H9 (cell line): ENCODE results near the gene CDH5. TPM values are rescaled to one million over a fixed set of nuclear protein-coding genes. Genes with fewer than 3 reads are reported as not detected.

Experiments
- DNase-seq: peaks from one replicate; pipeline ENCODE4 v3.0.0-alpha.2; 2017
- H2AFZ ChIP-seq: one replicate; pipeline ENCODE4 v1.6.1; 2013; ENCODE audit warnings: mild to moderate bottlenecking, low read length, control low read depth, moderate library complexity
- H2AK5ac ChIP-seq: 2 replicates; pipeline ENCODE4 v1.6.1; 2013; ENCODE audit warnings: low read length, control low read depth, mixed read lengths; ENCODE audit not compliant: insufficient read length
- H2BK120ac ChIP-seq: one replicate; pipeline ENCODE4 v1.6.1; 2013; ENCODE audit warnings: low read depth, mild to moderate bottlenecking, low read length, control low read depth, inconsistent platforms; ENCODE audit not compliant: poor library complexity, severe bottlenecking
- H2BK12ac ChIP-seq: 2 replicates; pipeline ENCODE4 v1.6.1; 2013; ENCODE audit warnings: low read length, control low read depth, mixed read lengths, low read depth; ENCODE audit not compliant: insufficient read length
- H2BK15ac ChIP-seq: 2 replicates; pipeline ENCODE4 v1.6.1; 2013; ENCODE audit warnings: low read depth, low read length, control low read depth
- H2BK20ac ChIP-seq: one replicate; pipeline ENCODE4 v1.6.1; 2013; ENCODE audit warnings: low read depth, mild to moderate bottlenecking, low read length, control low read depth, inconsistent platforms; ENCODE audit not compliant: poor library complexity, severe bottlenecking
- H2BK5ac ChIP-seq: 2 replicates; pipeline ENCODE4 v1.6.1; 2013; ENCODE audit warnings: low read length, control low read depth, mixed read lengths; ENCODE audit not compliant: insufficient read length
- H3K14ac ChIP-seq: 2 replicates; pipeline ENCODE4 v1.6.1; 2013; ENCODE audit warnings: low read length, control low read depth; ENCODE audit not compliant: insufficient read depth
- H3K18ac ChIP-seq: 2 replicates; pipeline ENCODE4 v1.6.1; 2013; ENCODE audit warnings: low read depth, mild to moderate bottlenecking, mixed read lengths, low read length, control low read depth; ENCODE audit not compliant: insufficient read length
- H3K23ac ChIP-seq: 2 replicates; pipeline ENCODE4 v1.6.1; 2013; ENCODE audit warnings: low read length, control low read depth, mixed read lengths, low read depth; ENCODE audit not compliant: insufficient read length
- H3K23me2 ChIP-seq: 2 replicates; pipeline ENCODE4 v1.6.1; 2013; ENCODE audit warnings: low read depth, mild to moderate bottlenecking, mixed read lengths, low read length, control low read depth; ENCODE audit not compliant: insufficient read length, poor library complexity, severe bottlenecking
- H3K27ac ChIP-seq: 2 replicates; pipeline ENCODE4 v1.5.1; 2013; ENCODE audit warnings: low read length, control low read depth, mixed read lengths, low read depth; ENCODE audit not compliant: insufficient read length
- H3K27me3 ChIP-seq: 2 replicates; pipeline ENCODE4 v1.6.1; 2013; ENCODE audit warnings: low read length, control low read depth, inconsistent platforms; ENCODE audit not compliant: insufficient read depth
- H3K4ac ChIP-seq: 2 replicates; pipeline ENCODE4 v1.6.1; 2013; ENCODE audit warnings: low read depth, mild to moderate bottlenecking, control low read depth, inconsistent platforms, low read length, moderate library complexity
- H3K4me1 ChIP-seq: 2 replicates; pipeline ENCODE4 v1.6.1; 2013; ENCODE audit warnings: low read length, control low read depth, inconsistent platforms; ENCODE audit not compliant: insufficient read depth
- H3K4me2 ChIP-seq: 2 replicates; pipeline ENCODE4 v1.6.1; 2013; ENCODE audit warnings: low read length, control low read depth, mixed read lengths; ENCODE audit not compliant: insufficient read length, insufficient read depth
- H3K56ac ChIP-seq: 2 replicates; pipeline ENCODE4 v1.6.1; 2013; ENCODE audit warnings: low read depth, mild to moderate bottlenecking, mixed read lengths, low read length, control low read depth; ENCODE audit not compliant: insufficient read length
- H3K79me1 ChIP-seq: 2 replicates; pipeline ENCODE4 v1.6.1; 2013; ENCODE audit warnings: low read depth, mild to moderate bottlenecking, moderate library complexity, low read length, control low read depth, inconsistent platforms; ENCODE audit not compliant: insufficient read depth, poor library complexity, severe bottlenecking
- H3K79me2 ChIP-seq: 2 replicates; pipeline ENCODE4 v1.6.1; 2013; ENCODE audit warnings: low read length, control low read depth, inconsistent platforms; ENCODE audit not compliant: insufficient read depth
- H3K9ac ChIP-seq: 2 replicates; pipeline ENCODE4 v1.6.1; 2013; ENCODE audit warnings: low read length, control low read depth, mixed read lengths; ENCODE audit not compliant: insufficient read length; ENCODE audit errors: extremely low read depth
- H3K9me3 ChIP-seq: one replicate; pipeline ENCODE4 v1.6.1; 2013; ENCODE audit warnings: low read depth, low read length, inconsistent platforms; ENCODE audit not compliant: control insufficient read depth
- H3T11ph ChIP-seq: one replicate; pipeline ENCODE4 v1.6.1; 2013; ENCODE audit warnings: mild to moderate bottlenecking, low read length, control low read depth, inconsistent platforms
- H4K20me1 ChIP-seq: one replicate; pipeline ENCODE4 v1.6.1; 2013; ENCODE audit not compliant: control insufficient read depth, insufficient read length, insufficient read depth
- H4K5ac ChIP-seq: 2 replicates; pipeline ENCODE4 v1.6.1; 2013; ENCODE audit warnings: low read depth, mild to moderate bottlenecking, mixed read lengths, low read length, control low read depth; ENCODE audit not compliant: insufficient read length
- H4K8ac ChIP-seq: replicated peaks from 2 replicates; pipeline ENCODE4 v1.6.1; 2013; ENCODE audit warnings: low read length, control low read depth, mixed read lengths, low read depth; ENCODE audit not compliant: insufficient read length
- H4K91ac ChIP-seq: 2 replicates; pipeline ENCODE4 v1.6.1; 2013; ENCODE audit warnings: low read depth, mild to moderate bottlenecking, moderate library complexity, mixed read lengths, low read length, control low read depth; ENCODE audit not compliant: insufficient read length
- H3K27ac Mint-ChIP-seq, 3 experiments: 2 replicates in 2 of 3; 3 replicates in 1 of 3; pipeline ENCODE4 v1.8.0; 2020 to 2021; ENCODE audit warnings: mixed read lengths in 3 of 3, mild to moderate bottlenecking in 1 of 3, moderate library complexity in 1 of 3
- H3K27me3 Mint-ChIP-seq: 2 replicates; pipeline ENCODE4 v1.8.0; 2021; ENCODE audit warnings: low read depth, mild to moderate bottlenecking, moderate library complexity, mixed read lengths
- H3K36me3 Mint-ChIP-seq, 3 experiments: 2 replicates in 2 of 3; 3 replicates in 1 of 3; pipeline ENCODE4 v1.8.0; 2020 to 2021; ENCODE audit warnings: low read depth in 3 of 3, mixed read lengths in 3 of 3; ENCODE audit not compliant: insufficient read depth in 1 of 3
- H3K4me1 Mint-ChIP-seq, 2 experiments: 2 replicates each; pipeline ENCODE4 v1.8.0; 2020; ENCODE audit warnings: mixed read lengths in 2 of 2
- H3K4me3 Mint-ChIP-seq, 2 experiments: 2 replicates in 1 of 2; 3 replicates in 1 of 2; pipeline ENCODE4 v1.8.0; 2020 to 2021; ENCODE audit warnings: mild to moderate bottlenecking in 2 of 2, mixed read lengths in 2 of 2, moderate library complexity in 1 of 2
- H3K9me3 Mint-ChIP-seq, 2 experiments: 2 replicates in 1 of 2; 3 replicates in 1 of 2; pipeline ENCODE4 v1.8.0; 2020; ENCODE audit warnings: mild to moderate bottlenecking in 2 of 2, mixed read lengths in 2 of 2, moderate library complexity in 1 of 2
- WGBS: extraction: QIAGEN DNeasy Blood & Tissue Kit; methylation state at CpG from one replicate; pipeline ENCODE4 v1.1.7; 2013; ENCODE audit warnings: missing lambda C conversion rate, low lambda C conversion rate, mixed read lengths; ENCODE audit not compliant: insufficient read length; ENCODE audit errors: extremely low coverage; 5-methylcytosine and 5-hydroxymethylcytosine counted together
- total RNA-seq: library from RNA; stranded (reverse); gene quantifications from 2 replicates; pipeline ENCODE4 v1.2.1, GENCODE V29; 2021
- TF ChIP-seq, protein P1 (sequence below): fragments of 200-600 bp; sonication (generic); conservative IDR thresholded peaks from 3 replicates; pipeline ENCODE4 v1.8.0; 2021; ENCODE audit warnings: antibody characterized with exemption, mild to moderate bottlenecking

CDH5 gene
- total RNA-seq, 1 experiment from 2014 or later, result 0.20 TPM

DNA sequence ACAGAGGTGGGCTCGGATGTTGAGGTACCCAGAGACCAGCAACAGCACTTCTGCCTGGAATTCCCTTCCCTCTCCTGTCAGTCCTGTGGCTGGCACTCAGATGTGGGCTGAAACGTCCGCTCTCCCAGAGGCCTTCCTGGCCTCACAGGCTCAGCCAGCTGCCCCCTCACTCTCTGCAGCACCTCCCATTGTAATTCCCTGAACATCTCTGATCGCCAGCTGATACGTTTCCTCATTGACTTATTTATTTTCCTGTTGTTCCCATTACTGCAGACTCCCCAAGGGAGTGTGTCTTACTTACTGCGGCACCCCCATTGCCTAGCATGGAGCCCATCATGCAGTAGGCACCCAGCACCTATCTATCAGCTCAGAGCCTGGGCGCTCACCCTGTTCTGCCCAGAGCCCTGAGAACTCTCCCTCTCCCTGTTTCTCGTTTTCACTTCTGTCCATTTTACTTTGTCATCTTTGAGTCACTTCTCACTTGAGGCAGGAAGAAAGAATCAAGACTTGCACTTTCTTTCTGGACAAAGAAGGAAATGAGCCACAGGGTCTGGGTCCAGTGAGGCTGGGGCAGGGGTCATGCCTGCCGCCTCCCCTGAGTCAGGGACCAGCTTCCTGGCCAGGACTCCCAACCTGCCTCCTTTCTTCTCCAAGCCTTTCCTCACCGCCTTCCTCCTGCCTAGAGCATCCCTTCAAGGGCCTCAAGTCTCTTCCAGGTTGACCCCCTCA lies 10.2 kb downstream of the CDH5 start:
- TF ChIP-seq, protein P1, sequence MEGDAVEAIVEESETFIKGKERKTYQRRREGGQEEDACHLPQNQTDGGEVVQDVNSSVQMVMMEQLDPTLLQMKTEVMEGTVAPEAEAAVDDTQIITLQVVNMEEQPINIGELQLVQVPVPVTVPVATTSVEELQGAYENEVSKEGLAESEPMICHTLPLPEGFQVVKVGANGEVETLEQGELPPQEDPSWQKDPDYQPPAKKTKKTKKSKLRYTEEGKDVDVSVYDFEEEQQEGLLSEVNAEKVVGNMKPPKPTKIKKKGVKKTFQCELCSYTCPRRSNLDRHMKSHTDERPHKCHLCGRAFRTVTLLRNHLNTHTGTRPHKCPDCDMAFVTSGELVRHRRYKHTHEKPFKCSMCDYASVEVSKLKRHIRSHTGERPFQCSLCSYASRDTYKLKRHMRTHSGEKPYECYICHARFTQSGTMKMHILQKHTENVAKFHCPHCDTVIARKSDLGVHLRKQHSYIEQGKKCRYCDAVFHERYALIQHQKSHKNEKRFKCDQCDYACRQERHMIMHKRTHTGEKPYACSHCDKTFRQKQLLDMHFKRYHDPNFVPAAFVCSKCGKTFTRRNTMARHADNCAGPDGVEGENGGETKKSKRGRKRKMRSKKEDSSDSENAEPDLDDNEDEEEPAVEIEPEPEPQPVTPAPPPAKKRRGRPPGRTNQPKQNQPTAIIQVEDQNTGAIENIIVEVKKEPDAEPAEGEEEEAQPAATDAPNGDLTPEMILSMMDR, result no peak
- no peak overlapping the region for H2AK5ac ChIP-seq
- H3K23me2 ChIP-seq, result no peaks in the 10 kb centered on the region
- peaks cover 0 to 2% (median 0%) of the 10 kb centered on the region in 3 experiments; a peak in 4 of 7 replicates for H3K36me3 Mint-ChIP-seq
- H3K14ac ChIP-seq, result no peak overlapping the region
- H3K56ac ChIP-seq, result no peak overlapping the region
- no peak overlapping the region for H3T11ph ChIP-seq
- no peaks in the 10 kb centered on the region for H3K79me1 ChIP-seq
- H2BK15ac ChIP-seq, result no peak overlapping the region
- H4K5ac ChIP-seq, result no peak overlapping the region
- H3K4me3 Mint-ChIP-seq, result no peak overlapping the region
- no peak overlapping the region for H3K4me2 ChIP-seq
- H3K9me3 Mint-ChIP-seq, result peaks cover 5 to 6% of the 10 kb centered on the region in 2 experiments; a peak in 4 of 5 replicates
- H3K27ac ChIP-seq, result no peak overlapping the region
- no peaks in the 10 kb centered on the region for H3K79me2 ChIP-seq
- no peak overlapping the region for H2BK120ac ChIP-seq
- no peaks in the 10 kb centered on the region for H3K9me3 ChIP-seq
- no peak for DNase-seq
- H2BK12ac ChIP-seq, result no peak overlapping the region
- H3K27me3 ChIP-seq, result no peaks in the 10 kb centered on the region
- H3K4me1 Mint-ChIP-seq, result peaks cover 10 to 21% of the 10 kb centered on the region in 2 experiments
- H3K4me1 ChIP-seq, result no peaks in the 10 kb centered on the region
- no peak overlapping the region for H2BK20ac ChIP-seq
- no CpG with 5 or more reads among the region's 10 CpGs for WGBS
- H3K9ac ChIP-seq, result no peak overlapping the region
- peak overlapping the region in 1 of 3 experiments; percentile 38; a peak in 2 of 7 replicates for H3K27ac Mint-ChIP-seq
- H2BK5ac ChIP-seq, result no peak overlapping the region
- H3K23ac ChIP-seq, result no peak overlapping the region
- H2AFZ ChIP-seq, result no peak overlapping the region
- no peak overlapping the region for H3K18ac ChIP-seq
- no peak overlapping the region for H4K8ac ChIP-seq
- H4K20me1 ChIP-seq, result no peaks in the 10 kb centered on the region
- H3K27me3 Mint-ChIP-seq, result peaks cover 1% of the 10 kb centered on the region
- H4K91ac ChIP-seq, result no peak overlapping the region
- H3K4ac ChIP-seq, result no peak overlapping the region
